Eye (tissue), 1 donor: ENCODE data around the gene NAT9.

Experiments
- DNase-seq: peaks from one replicate; pipeline ENCODE4 v3.0.0-alpha.2; 2015

Gene NAT9

DNA sequence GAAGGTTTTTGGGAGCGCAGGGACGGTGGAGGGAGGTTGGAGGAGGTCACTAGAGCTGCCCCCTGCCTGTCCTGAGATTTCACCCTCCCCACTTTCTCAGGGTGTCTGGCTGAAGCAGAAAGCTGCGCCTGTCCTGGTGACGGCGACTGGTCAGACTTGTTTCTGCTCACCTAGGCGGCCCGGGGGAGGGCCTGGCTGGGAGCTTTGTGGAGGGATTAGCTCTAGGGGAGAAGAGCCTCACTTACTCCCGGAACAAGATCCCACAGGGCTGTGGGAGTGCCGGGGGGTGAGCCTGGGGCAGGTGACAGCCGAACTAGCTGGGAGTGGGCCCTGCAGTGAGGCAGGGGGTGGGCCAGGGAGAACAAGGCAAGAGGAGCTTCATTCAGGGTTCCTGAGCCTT lies 16.2 kb downstream of the NAT9 start:
- DNase-seq: no peak

DNA sequence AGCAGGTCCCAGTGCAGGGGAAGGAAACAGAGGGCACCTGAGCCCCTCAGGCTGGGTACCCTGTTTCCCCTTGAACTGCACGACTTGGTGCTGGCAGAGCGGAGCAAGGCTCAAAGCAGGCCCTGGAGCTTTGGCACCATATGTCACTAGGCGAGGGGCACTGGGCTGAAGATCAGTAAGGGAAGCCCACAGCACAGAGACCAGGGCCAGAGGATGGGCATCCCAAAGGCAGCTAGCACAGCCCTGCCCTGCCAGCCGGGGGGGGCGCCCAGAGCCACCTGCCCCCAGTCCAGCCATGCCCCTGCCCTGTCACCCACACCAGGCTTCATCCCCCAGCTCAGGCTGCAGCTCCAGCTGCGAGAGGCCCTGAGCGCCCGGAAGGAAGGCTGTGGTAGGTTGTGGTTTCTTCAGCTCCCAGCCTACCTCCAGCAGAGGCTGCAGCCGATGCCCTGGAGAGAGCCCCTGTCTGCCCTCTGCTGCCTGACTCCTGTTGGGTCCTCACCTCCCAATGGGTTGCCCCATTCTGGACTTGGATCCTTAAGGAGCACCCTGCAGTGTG lies 16.8 kb downstream of the NAT9 start:
- no peak for DNase-seq

DNA sequence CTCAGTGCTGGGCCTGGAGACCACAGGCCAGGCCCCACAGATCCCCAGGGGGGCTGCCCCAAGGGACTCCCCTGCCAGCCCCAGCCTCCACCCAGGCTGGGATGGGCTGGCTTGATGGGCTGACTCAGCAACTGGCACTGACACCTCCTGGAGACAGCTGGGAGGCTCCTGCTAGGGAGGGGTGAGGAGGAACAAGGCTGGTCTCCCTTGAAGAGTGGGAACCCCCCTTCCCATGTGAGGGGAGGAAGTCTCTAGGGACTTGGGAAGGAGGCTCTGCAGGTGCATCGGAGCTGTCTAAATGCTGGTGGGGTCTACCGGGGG lies 17.3 kb downstream of the NAT9 start:
- no peak for DNase-seq

DNA sequence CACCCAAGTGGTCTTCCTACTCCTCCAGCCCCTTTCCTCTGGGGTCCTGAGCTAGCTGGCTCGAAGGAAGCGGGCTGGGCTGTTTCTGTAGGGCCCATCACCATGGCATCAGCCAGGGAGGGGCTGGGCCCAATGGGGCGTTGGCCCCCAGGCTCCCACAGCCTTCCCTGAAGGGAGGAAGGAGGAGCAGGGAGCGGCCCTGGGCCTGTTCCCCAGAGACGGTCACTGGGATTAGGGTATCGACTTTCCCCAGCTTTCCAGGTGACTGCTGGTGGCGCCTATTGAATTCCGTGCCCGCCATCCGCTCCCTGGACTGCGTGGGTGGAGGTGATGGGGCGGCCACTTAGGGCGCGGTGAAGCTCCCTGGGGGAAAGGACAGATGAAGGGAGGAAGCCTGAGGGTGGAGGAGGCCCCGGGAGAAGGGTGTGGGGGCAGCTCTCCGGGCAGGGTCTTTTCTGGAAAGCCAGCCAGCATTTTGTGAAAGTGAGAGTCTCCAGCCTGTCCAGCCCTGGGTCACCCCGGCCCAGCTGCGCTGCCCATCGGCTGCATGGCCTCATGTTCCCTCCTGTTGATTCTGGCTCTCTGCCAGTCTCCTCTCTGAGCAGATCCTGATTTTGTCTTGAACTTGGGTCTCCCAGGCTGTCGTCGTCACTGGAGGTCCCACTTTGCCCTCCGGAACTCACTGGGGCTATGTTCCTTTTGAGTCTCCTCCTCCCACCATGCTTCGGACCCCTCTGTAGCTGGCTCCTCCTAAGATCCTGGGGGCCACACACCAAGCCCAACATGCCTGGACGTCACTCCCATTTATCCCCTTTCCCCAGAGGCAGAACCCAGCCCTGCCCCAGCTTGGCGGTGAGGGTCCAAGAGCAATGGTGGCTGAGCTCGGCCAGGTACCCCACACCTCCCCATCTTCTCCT lies 18.0 kb downstream of the NAT9 start:
- no peak for DNase-seq

DNA sequence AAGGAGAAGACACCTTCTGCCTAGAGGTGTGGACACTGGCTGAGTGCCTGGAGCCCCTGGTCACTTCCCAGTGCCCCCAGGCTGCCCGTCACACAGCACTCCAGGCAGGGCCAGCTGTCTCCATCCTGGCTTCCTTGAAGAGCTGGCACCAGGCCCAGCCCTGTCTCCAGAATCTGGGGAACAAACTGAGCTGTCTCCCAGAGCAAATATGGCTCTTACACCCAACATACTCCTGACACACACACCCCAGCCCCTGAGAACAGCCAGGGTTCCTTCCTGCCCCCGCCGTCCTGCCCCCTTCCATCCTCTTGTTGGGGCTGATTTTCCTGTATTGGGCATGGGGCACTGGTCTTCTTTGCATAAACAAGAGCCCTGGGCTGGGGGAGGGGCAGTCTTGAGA lies 18.6 kb downstream of the NAT9 start:
- no peak for DNase-seq

DNA sequence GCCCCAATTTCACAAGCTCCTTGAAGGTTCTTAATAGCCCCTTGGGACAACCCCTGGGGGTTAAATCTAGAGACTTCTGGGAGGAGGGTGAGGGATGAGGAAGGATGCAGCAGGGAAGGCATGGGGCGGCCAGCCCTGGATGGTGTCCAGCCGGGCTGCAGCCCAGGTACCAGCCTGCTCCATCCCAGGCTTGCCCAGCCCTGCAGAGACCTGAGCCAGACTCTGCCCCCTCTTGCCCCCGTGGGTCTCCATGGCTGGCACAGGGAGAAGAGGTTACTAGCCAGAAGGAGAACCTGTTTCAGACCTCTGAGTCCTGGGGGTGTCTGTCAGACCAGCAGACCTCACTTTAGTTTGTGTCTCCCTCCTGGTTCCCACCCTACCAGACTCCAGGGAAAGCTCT lies 19.3 kb downstream of the NAT9 start:
- DNase-seq: no peak

DNA sequence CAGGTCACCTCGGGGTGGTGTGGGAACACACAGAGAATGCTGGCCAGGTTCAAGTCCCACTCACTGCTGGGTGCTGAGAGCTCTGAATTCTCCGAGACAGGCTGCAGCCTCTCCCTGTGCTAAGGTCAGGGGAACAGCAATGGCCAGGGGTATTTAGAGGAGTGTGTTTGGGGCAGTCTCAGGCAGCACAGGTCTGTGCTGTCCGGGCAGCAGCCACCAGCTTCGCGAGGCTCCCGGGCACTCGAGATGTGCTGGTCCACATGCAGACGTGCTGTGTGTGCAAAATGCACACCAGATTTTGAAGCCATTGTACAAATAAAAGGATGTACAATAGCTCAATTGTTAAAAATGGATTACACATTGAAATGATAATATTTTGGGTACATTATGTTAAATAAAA lies 20.6 kb downstream of the NAT9 start:
- DNase-seq: no peak

DNA sequence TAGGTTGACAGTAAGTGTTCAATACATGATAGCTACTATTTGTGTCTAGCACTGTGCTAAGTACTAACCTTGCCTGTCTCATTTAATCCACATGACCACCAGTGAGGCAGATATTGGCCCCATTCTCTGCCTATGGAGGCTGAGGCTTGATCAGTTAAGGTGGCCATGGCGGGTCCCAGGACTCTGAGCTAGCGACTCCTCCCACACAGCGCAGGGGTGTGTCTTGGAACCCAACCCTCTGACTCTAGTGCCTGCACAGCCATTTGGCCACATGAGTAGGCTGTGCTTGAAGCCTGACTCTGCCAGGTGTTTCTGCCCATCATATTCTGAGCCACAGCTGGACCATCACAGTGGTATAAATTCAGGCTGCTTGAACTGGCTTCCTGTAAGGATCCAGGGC lies 21.3 kb downstream of the NAT9 start:
- DNase-seq: no peak

DNA sequence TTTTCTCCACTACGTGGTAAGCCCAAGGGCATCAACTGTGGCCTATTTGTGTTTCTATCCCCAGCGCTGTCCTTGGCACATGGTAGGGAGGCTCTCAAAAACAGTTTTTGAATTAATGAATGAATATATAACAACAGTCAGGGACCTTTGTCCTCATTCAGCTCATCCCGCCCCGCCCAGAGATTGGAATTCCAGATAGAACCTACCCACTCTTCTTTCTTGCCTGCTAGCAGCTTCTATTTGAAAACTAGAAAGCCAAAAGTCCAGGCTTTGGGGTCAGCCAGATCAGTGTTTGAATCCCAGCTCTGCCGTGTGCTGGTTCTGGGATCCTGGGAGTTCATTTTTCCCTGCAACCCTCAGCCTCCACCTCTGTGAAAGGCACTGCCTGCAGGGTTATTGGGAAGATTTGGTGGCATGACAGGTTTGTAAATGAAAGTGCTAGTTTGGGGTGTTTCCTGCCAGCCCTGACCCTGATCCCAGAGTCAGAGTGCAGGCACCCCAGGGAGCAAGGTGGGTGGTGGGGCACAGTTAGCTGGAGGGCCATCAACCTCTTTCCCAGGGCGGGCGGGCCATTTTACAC lies 23.2 kb downstream of the NAT9 start:
- no peak for DNase-seq

DNA sequence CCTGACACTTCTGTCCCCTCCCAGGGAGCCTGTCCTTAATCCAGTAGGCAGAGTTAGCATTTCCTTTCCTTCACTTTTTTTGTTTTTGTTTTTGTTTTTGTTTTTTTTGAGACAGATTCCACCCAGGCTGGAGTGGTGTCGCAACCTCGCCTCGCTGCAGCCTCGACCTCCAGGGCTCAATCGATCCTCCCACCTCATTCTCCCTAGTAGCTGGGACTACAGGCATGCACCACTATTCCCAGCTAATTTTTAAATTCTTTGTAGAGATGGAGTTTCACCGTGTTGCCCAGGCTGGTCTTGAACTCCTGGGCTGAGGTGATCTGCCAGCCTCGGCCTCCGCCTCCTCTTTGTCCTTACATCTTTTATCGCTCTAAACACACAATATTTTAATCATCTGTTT lies 23.7 kb downstream of the NAT9 start:
- DNase-seq: no peak

DNA sequence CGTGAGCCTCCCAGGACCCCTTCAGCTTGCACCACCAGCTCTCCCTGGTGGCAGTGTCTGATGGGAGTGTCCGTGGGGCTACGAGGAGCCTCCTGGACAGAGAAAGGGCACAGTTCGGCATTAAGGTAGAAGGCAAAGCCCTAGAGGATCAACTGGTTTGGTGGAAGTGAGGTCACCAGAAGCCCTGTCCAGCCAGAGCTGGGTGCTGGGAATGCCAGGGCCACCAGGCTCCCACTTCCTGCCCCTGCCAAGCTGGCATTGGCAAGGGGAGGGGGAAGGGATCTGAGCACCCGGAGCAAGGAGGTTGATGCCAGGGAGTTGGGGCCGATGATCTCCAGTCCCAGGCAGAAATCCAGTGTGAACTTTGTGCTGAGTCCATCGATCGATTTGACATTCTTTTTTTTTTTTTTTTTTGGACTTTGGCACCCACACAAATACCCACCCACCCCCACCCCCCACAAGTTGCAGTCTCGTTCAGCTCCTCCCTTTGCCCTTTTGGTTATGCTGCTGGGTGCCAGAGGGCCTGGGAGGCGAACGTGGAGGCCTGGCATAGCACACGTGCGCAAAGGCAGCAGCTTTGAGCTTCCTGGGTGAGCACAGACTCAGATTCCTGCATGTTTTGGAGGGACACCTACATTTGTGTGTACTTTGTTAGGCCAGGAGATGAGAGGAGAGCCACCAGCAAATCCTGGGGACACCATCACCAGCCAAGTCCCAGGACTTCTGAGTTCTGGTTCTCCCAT lies 25.6 kb downstream of the NAT9 start:
- DNase-seq: no peak

DNA sequence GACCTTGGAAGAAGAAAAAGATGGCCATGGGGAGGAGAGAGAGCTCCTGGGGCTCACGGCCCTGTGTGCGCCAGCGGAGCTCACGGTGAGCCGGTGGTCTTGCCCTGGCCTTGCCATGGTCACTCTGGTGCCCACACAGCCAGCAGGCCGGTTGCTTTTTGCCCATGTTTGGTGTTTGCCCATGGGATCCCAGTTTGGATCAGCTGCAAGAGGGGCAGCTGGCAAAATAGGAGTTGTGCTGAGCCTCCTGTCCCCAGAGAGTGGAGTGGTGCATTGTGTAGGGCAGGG lies 26.2 kb downstream of the NAT9 start:
- DNase-seq: no peak

DNA sequence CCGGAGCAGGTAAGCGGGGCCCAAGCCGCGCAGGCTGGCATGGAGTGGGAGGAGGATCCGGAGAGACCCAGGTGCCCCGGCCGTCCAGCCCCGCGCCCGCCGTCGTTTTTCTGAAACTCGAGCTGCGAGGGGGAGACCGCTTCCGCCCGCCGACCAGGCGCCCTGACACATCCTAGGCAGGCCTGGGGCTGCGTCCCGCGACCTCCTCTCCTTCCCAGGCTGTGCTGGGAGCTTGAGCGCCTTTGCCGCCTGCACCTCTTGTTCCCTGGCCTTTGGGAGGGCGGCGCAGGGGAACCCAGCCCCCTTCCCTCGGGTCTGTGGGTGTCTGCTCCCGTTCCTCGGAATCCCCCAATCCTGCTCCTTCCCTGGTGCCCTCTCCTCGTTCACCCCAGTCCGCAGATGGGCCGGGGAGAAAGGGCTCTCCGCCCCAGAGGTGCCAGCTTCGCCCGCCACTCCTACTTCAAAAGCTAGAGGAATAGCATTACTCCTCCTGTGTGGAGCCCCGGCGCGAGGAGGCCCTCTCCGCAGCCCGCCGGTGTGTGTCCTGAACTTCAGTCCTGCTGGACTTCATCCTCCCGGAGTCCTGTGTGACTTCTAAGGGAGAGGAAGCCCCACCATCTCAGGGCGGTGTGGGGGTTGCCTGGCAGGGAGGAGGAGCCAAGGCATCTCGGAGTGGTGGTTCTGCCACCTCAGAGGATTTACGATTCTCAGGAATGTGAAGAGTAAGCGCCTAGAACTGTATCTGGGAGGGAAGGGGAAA lies 26.7 kb downstream of the NAT9 start:
- DNase-seq: no peak

DNA sequence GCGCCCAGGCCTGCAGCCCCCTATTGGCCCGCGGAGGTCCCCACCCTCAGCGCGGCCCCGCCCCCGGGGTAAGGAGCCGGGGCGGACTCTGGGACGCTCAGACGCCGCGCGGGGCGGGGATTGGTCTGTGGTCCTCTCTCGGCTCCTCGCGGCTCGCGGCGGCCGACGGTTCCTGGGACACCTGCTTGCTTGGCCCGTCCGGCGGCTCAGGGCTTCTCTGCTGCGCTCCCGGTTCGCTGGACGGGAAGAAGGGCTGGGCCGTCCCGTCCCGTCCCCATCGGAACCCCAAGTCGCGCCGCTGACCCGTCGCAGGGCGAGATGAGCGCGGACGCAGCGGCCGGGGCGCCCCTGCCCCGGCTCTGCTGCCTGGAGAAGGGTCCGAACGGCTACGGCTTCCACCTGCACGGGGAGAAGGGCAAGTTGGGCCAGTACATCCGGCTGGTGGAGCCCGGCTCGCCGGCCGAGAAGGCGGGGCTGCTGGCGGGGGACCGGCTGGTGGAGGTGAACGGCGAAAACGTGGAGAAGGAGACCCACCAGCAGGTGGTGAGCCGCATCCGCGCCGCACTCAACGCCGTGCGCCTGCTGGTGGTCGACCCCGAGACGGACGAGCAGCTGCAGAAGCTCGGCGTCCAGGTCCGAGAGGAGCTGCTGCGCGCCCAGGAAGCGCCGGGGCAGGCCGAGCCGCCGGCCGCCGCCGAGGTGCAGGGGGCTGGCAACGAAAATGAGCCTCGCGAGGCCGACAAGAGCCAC lies 27.4 kb downstream of the NAT9 start, which contains the start of gene NHERF1:
Gene NHERF1 (plus strand): TSS at position 100 of the 750 bp plus-strand sequence. CDS start 219 bp downstream, at position 319.
- DNase-seq: peak; percentile 94

DNA sequence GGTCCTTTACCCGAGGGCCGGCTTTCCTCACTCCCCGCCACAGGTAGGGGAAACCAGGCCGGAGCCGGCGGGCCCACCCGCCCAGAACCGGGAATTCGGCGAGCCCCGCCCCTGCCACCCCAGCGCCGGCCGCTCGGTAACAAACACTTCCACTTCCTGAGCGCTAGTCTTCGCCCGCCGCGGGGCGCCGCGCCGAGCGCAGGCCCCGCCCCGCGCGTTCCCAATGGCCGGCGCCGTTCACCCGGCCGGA lies 27.9 kb downstream of the NAT9 start:
- no peak for DNase-seq

DNA sequence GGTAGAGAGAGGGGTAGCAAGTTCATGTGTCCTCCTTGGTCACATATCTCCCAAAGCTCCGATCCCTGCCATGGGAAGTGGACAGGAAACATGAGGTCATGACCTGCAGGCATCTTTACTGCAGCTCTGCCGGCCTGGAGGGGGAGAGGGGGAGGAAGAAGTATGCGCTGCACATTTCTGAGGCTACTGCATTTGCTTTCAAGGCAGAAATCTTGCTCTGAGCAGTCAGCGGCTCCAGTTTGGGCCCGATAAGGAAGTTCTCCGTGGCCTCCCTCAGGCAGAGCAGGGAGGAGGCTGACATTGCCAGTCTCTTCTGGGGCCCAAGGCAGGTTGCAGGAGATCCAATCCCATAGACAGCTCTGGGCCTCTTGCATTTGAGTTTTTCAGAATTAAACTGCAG lies 29.2 kb downstream of the NAT9 start:
- DNase-seq: no peak

DNA sequence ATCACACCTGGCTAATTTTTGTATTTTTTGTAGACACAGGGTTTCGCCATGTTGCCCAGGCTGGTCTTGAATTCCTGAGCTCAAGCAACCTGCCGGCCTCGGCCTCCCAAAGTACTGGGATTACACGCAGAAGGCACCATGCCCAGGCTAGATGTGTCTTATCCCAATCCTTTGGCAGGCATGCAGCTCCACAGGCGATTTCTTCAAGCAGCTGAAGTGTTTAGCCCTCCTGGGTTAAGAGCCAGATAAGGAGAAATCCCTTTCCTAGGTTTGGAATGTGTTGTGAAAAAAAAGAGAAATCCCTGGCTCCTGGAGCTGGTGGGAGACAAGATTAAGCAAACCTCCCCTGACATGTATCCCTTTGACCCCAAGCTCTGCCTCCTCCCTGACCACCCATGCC lies 29.8 kb downstream of the NAT9 start:
- no peak for DNase-seq

DNA sequence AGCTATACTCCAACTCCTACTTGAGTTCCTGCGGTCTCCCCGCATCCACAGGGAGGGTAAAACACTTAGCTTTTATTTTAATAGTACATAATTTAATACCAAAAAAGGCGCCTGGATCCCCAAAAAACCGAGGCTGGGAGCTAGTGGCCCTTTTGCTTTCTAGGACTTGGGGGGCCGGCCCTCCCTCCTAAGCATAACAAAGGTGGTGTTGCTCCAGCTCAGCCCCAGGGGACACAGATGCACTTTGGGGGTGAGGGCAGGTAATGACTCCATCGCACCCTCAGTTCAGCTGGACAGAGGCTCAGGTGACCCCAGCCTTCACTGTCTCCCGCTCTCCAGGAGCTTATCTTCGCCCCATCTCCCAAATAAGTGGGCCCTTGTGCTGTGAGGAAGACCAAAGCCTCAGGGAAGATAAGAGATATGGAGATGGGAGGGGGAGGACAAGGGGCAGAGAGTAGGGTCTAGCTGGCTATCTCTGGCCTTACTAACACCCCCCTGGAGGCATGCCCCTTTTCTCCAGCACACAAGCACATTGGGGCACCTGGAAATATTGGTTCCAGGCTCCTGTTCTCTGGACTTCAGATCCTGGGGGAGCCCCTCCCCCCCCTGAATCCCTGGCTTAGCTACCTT lies 30.5 kb downstream of the NAT9 start:
- DNase-seq: no peak

DNA sequence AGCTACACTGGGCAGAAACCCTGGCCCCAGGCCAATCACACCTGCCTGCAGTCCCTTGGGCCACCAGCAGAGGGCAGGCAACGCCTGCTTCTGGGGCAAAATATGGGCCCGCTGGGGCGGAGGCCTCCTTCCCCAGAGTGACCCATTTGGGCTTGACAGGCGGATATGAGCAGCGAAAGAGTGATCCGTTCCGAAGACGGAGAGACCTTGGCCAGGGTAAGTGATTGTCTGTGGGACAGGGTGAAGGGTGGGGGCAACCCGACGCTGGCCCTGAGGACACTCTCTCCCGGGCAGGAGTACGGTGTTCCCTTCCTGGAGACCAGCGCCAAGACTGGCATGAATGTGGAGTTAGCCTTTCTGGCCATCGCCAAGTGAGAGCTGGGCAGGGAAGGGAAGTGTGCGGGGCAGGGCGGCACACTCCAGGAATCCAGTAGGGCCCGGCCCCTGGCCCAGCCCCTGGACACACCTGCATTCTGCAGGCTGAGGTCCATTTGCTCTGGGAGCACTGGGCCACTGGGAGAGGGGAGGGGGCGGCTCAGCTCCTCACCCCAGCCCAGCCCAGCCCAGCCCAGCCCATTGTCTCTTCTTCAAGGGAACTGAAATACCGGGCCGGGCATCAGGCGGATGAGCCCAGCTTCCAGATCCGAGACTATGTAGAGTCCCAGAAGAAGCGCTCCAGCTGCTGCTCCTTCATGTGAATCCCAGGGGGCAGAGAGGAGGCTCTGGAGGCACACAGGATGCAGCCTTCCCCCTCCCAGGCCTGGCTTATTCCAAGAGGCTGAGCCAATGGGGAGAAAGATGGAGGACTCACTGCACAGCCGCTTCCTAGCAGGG lies 31.2 kb downstream of the NAT9 start:
- peak; percentile 82 for DNase-seq

DNA sequence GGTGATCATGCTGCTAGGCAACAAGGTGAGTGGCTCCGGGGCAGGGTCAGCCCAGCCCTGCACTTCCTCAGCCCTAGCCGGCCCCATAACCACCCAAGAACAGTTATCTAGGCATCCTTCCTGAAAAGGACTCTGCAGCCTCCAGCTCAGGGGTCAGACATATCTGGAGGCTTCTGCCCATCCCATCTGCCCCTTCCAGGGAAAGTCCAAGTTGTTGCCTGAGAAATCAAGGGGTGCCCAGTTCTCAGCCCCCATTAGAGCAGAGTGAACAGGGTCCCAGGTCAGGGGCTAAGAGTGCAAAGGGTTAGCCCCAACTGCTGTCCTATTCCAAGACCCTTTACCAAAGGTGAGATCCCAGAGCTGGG lies 31.8 kb downstream of the NAT9 start:
- no peak for DNase-seq

DNA sequence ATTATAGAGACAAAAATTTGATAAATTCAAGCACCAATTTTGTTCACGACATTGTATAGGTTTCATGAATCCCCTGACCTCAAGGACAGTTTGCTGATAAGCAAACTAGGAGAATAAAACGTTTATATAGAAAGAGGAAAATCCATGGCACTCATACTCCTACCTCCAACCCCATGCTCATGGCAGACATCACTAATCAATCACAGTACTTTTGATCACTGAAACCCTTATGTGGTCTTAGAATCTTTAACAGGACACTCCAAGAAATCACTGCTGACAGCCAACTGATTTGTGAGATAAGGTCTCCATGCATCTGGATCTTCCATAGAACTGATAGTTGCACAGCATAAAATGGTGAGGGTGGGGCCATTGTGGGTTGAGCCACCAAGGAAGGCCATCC lies 32.4 kb downstream of the NAT9 start:
- no peak for DNase-seq
